Activated CD8-positive, alpha-beta memory T cell treated with anti-CD3 and anti-CD28 coated beads, Interleukin-2, amount 10 ng/mL, durations not matched to agents 7 days and 5 days (primary cell): ENCODE measurements around the gene AIP. TPM values are rescaled to one million over a fixed set of nuclear protein-coding genes. Genes with fewer than 3 reads are reported as not detected.

Source experiments
- ATAC-seq: fragments of 150-1000 bp; cut with Tn5 transposase; one replicate; pipeline ENCODE4 v1.10.0; 2021; ENCODE audit warnings: moderate library complexity
- CTCF ChIA-PET: fragments of 350-600 bp; sonication (Branson Sonifier 250); formaldehyde crosslinking; loops from one replicate; lab custom pipeline; 2021; ENCODE audit warnings: antibody characterized with exemption; lab: Charles Lee
- DNase-seq: peaks from one replicate; pipeline ENCODE4 v3.0.0-alpha.2; 2020
- H3K27ac Mint-ChIP-seq: one replicate; pipeline ENCODE4 v1.8.0; 2021; ENCODE audit warnings: mild to moderate bottlenecking, mixed read lengths
- H3K27me3 Mint-ChIP-seq: one replicate; pipeline ENCODE4 v1.8.0; 2021; ENCODE audit warnings: mixed read lengths
- H3K36me3 Mint-ChIP-seq: one replicate; pipeline ENCODE4 v1.8.0; 2021; ENCODE audit warnings: mild to moderate bottlenecking, mixed read lengths
- H3K4me1 Mint-ChIP-seq: one replicate; pipeline ENCODE4 v1.8.0; 2021; ENCODE audit warnings: mixed read lengths
- H3K4me3 Mint-ChIP-seq: one replicate; pipeline ENCODE4 v1.8.0; 2021; ENCODE audit warnings: mild to moderate bottlenecking, moderate library complexity, mixed read lengths
- H3K9me3 Mint-ChIP-seq: one replicate; pipeline ENCODE4 v1.8.0; 2022; ENCODE audit warnings: low read depth, mixed read lengths
- total RNA-seq, 2 experiments: library from RNA; stranded (reverse); gene quantifications; one replicate each; pipeline ENCODE4 v1.2.3, GENCODE V29; 2021

Gene AIP
- total RNA-seq: 100 to 1,000 TPM; 168 to 178 TPM

- Mint-ChIP-seq H3K36me3 (peaks cover 26% of the 10 kb centered on the region), H3K4me1 (peaks cover 54% of the 10 kb centered on the region), H3K4me3 (peak within 1 kb of the TSS; percentile 80), H3K9me3 (no peaks in the 10 kb centered on the region), H3K27ac (peak within 1 kb of the TSS; percentile 99), H3K27me3 (peaks cover 4% of the 10 kb centered on the region)
- CTCF ChIA-PET: interaction anchor here (0.7 to 3.6 kb wide), 9 partner anchors 10 to 81 kb away, joined by 3 to 19 read pairs (median 7); partner anchors contain the start of genes PITPNM1, PPP1CA, PTPRCAP and TMEM134
- peak; percentile 81 for ATAC-seq
- DNase-seq: peak; percentile 99
These were observed at the start of gene AIP for GRCh38 chr11:67482827-67483798. Gene AIP, plus strand, starts transcription at chr11:67483026. Its CDS starts 133 bp downstream, at chr11:67483159.

GRCh38 chr11:67433536-67434394 lies 49.1 kb upstream of the AIP start:
- Mint-ChIP-seq H3K36me3 (peaks cover 42% of the 10 kb centered on the region), H3K9me3 (no peaks in the 10 kb centered on the region), H3K27ac (peak overlapping the region; percentile 78), H3K4me1 (peaks cover 55% of the 10 kb centered on the region), H3K27me3 (no peaks in the 10 kb centered on the region), H3K4me3 (peak overlapping the region; percentile 95)
- CTCF ChIA-PET: interaction anchor here (0.6 to 8.0 kb wide), 2 partner anchors 31 to 160 kb away, joined by 4 to 96 read pairs; partner anchors contain the start of genes PPP1CA and TBC1D10C
- DNase-seq (peak; percentile 64), ATAC-seq (no peak)

GRCh38 chr11:67434395-67434881 lies 48.4 kb upstream of the AIP start:
- Mint-ChIP-seq H3K4me1 (peaks cover 56% of the 10 kb centered on the region), H3K27ac (peak overlapping the region; percentile 78), H3K9me3 (no peaks in the 10 kb centered on the region), H3K36me3 (peaks cover 42% of the 10 kb centered on the region), H3K4me3 (peak overlapping the region; percentile 95), H3K27me3 (no peaks in the 10 kb centered on the region)
- ATAC-seq (no peak), DNase-seq (peak; percentile 57)
- CTCF ChIA-PET: interaction anchor here (0.6 to 8.0 kb wide), 3 partner anchors 14 to 160 kb away, joined by 3 to 96 read pairs (median 4); partner anchors contain the start of genes PPP1CA and TBC1D10C

- CTCF ChIA-PET: interaction anchor here (1.0 to 8.0 kb wide), 3 partner anchors 15 to 32 kb away, joined by 3 to 96 read pairs (median 32); partner anchors contain the start of genes PPP1CA and TBC1D10C
- peaks cover 58% of the 10 kb centered on the region for H3K4me1 Mint-ChIP-seq
- no peak for ATAC-seq
These were observed 47.6 kb upstream of the AIP start for GRCh38 chr11:67435031-67435726.

GRCh38 chr11:67435727-67436458 lies 46.9 kb upstream of the AIP start:
- peak; percentile 7 for ATAC-seq
- Mint-ChIP-seq H3K27me3 (no peaks in the 10 kb centered on the region), H3K9me3 (no peaks in the 10 kb centered on the region), H3K4me3 (peak overlapping the region; percentile 95), H3K27ac (peak overlapping the region; percentile 91), H3K4me1 (peaks cover 61% of the 10 kb centered on the region), H3K36me3 (peaks cover 38% of the 10 kb centered on the region)
- no peak for DNase-seq
- CTCF ChIA-PET: interaction anchor here (1.1 to 8.0 kb wide), 5 partner anchors 28 to 70 kb away, joined by 3 to 96 read pairs (median 12); partner anchors contain the start of genes PITPNM1, PPP1CA and TBC1D10C

More at GRCh38 chr11:67435031-67435726, 47.6 kb upstream of the AIP start:
- peaks cover 42% of the 10 kb centered on the region for H3K36me3 Mint-ChIP-seq
- H3K4me3 Mint-ChIP-seq: peak overlapping the region; percentile 95
- no peaks in the 10 kb centered on the region for H3K9me3 Mint-ChIP-seq
- peak; percentile 58 for DNase-seq
- no peaks in the 10 kb centered on the region for H3K27me3 Mint-ChIP-seq
- H3K27ac Mint-ChIP-seq: peak overlapping the region; percentile 91

- ATAC-seq (peak; percentile 46), DNase-seq (peak; percentile 91)
- Mint-ChIP-seq H3K4me3 (peak overlapping the region; percentile 95), H3K9me3 (no peaks in the 10 kb centered on the region), H3K27ac (peak overlapping the region; percentile 91), H3K4me1 (peaks cover 65% of the 10 kb centered on the region), H3K27me3 (no peaks in the 10 kb centered on the region), H3K36me3 (peaks cover 37% of the 10 kb centered on the region)
- CTCF ChIA-PET: interaction anchor here (0.9 to 8.0 kb wide), 12 partner anchors 13 to 84 kb away, joined by 3 to 96 read pairs (median 8); partner anchors contain the start of genes AIP, PITPNM1, PPP1CA and TBC1D10C
These were observed 46.3 kb upstream of the AIP start for GRCh38 chr11:67436459-67437081.

GRCh38 chr11:67437082-67437808 lies 45.6 kb upstream of the AIP start, which contains the start of gene PTPRCAP:
Gene PTPRCAP, minus strand, starts transcription at chr11:67437682. Its CDS starts 63 bp downstream, at chr11:67437619.
- peaks cover 30% of the 10 kb centered on the region for H3K36me3 Mint-ChIP-seq
- H3K27me3 Mint-ChIP-seq: no peaks in the 10 kb centered on the region
- H3K4me3 Mint-ChIP-seq: peak within 1 kb of the TSS; percentile 95
- peak; percentile 90 for DNase-seq
- CTCF ChIA-PET: interaction anchor here (0.7 to 8.0 kb wide), 20 partner anchors 9 to 120 kb away, joined by 3 to 96 read pairs (median 6); partner anchors contain the start of genes AIP, PITPNM1, PPP1CA and RAD9A
- ATAC-seq: peak; percentile 46
- H3K9me3 Mint-ChIP-seq: no peaks in the 10 kb centered on the region
- H3K27ac Mint-ChIP-seq: peak within 1 kb of the TSS; percentile 91
- H3K4me1 Mint-ChIP-seq: peaks cover 64% of the 10 kb centered on the region

GRCh38 chr11:67437809-67438157 lies 45.0 kb upstream of the AIP start:
- Mint-ChIP-seq H3K4me3 (peak overlapping the region; percentile 95), H3K27ac (peak overlapping the region; percentile 91), H3K9me3 (no peaks in the 10 kb centered on the region), H3K27me3 (no peaks in the 10 kb centered on the region), H3K36me3 (peaks cover 30% of the 10 kb centered on the region), H3K4me1 (peaks cover 62% of the 10 kb centered on the region)
- no peak for DNase-seq
- CTCF ChIA-PET: interaction anchor here (0.7 to 8.0 kb wide), 20 partner anchors 10 to 120 kb away, joined by 3 to 96 read pairs (median 6); partner anchors contain the start of genes AIP, PITPNM1, PPP1CA and RAD9A
- no peak for ATAC-seq

- peaks cover 30% of the 10 kb centered on the region for H3K36me3 Mint-ChIP-seq
- CTCF ChIA-PET: interaction anchor here (0.7 to 8.0 kb wide), 22 partner anchors 10 to 121 kb away, joined by 3 to 96 read pairs (median 5); partner anchors contain the start of genes AIP, PPP1CA, RAD9A and RPS6KB2
- H3K27ac Mint-ChIP-seq: peak overlapping the region; percentile 93
- ATAC-seq (peak; percentile 61), DNase-seq (peak; percentile 91)
- H3K27me3 Mint-ChIP-seq: no peaks in the 10 kb centered on the region
- H3K9me3 Mint-ChIP-seq: no peaks in the 10 kb centered on the region
- H3K4me1 Mint-ChIP-seq: peaks cover 57% of the 10 kb centered on the region
- H3K4me3 Mint-ChIP-seq: peak overlapping the region; percentile 95
These were observed 44.5 kb upstream of the AIP start for GRCh38 chr11:67438158-67438902.
